ENCODE results near the gene CLCNKB. TPM values are rescaled to one million over a fixed set of nuclear protein-coding genes. Genes with fewer than 3 reads are reported as not detected.

Gene CLCNKB
- total and polyA plus RNA-seq, 2 of the 13 experiments (the other 11 are each of a cell fraction or from before 2014, with no cell fraction given) = 0.04 TPM; not detected in 1

DNA sequence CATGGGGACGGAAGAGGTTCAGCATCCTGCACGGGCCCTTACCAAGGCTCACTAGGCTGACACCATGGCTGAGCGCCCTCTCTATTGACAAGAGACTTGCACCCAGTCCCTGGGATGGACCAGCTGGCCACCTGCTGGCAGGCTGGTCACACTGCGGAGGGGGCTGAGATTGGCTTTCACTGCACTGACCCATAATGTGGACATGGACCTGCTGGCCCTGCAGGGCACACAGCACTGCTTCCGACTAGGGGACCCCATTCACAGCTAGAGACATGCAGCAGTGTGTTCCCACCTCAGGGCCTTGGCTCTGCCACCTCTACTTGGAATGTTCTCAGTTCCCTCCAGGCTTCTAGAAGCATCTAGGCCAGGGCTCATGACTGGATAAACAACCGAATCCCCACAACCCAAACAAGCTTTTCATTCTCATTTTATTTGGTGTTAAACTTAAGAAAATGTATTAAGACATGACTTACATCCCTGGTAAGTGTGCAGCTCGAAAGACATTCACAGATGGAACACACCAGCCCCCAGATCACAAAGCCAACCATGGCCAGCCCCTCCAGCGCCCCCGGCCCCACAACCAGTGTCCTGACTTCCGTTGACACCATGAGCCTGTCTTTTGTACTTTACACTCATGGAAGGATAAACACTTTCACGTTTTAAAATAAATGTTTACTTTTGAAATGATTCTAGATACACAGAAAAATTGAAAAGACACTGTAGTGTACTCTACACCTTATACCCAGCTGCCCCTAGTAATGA lies 48.8 kb upstream of the CLCNKB start (continued):
- TF ChIP-seq GATA4 (IDR thresholded peaks at IDR 0.05; ENCODE audit: borderline replicate concordance, low read depth) (no peak), HNRNPL (IDR thresholded peaks at IDR 0.05; ENCODE audit: low read depth, low read length) (no peak), CREB1 (IDR thresholded peaks at IDR 0.05) (no peak), CREB1 (CRISPR knock-in tag; IDR thresholded peaks at IDR 0.05) (no peak), ATM (IDR thresholded peaks at IDR 0.05; ENCODE audit: borderline replicate concordance) (no peak), ZNF530 (CRISPR knock-in tag; IDR thresholded peaks at IDR 0.05; ENCODE audit: low read depth) (no peak), TGIF2 (CRISPR knock-in tag; IDR thresholded peaks at IDR 0.05) (no peak), HDAC6 (IDR thresholded peaks at IDR 0.05; ENCODE audit: low read depth, low read length) (no peak), FOXJ3 (CRISPR knock-in tag; IDR thresholded peaks at IDR 0.05; ENCODE audit: borderline replicate concordance) (no peak), GLI4 (CRISPR knock-in tag; IDR thresholded peaks at IDR 0.05; ENCODE audit: borderline replicate concordance) (no peak), UBTF (CRISPR knock-in tag; IDR thresholded peaks at IDR 0.05) (no peak), SMAD3 (CRISPR knock-in tag; IDR thresholded peaks at IDR 0.05) (peak; percentile 21; the same call in 1 of the 2 replicates), KIAA2018 (CRISPR knock-in tag; IDR thresholded peaks at IDR 0.05; ENCODE audit: borderline replicate concordance) (no peak), AGO1 (IDR thresholded peaks at IDR 0.05; ENCODE audit: low read depth, low read length, poor library complexity, severe bottlenecking) (no peak), ZNF121 (CRISPR knock-in tag; IDR thresholded peaks at IDR 0.05) (peak; percentile 97), FOSL1 (CRISPR knock-in tag; IDR thresholded peaks at IDR 0.05; ENCODE audit: borderline replicate concordance) (no peak), CBX1 (IDR thresholded peaks at IDR 0.05; ENCODE audit: low read depth) (peak; percentile 75)
- TF ChIP-seq, protein P1, sequence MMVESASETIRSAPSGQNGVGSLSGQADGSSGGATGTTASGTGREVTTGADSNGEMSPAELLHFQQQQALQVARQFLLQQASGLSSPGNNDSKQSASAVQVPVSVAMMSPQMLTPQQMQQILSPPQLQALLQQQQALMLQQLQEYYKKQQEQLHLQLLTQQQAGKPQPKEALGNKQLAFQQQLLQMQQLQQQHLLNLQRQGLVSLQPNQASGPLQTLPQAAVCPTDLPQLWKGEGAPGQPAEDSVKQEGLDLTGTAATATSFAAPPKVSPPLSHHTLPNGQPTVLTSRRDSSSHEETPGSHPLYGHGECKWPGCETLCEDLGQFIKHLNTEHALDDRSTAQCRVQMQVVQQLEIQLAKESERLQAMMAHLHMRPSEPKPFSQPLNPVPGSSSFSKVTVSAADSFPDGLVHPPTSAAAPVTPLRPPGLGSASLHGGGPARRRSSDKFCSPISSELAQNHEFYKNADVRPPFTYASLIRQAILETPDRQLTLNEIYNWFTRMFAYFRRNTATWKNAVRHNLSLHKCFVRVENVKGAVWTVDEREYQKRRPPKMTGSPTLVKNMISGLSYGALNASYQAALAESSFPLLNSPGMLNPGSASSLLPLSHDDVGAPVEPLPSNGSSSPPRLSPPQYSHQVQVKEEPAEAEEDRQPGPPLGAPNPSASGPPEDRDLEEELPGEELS (CRISPR knock-in tag; IDR thresholded peaks at IDR 0.05) = no peak

All from HepG2 (cell line).